GM18511 (cell line): Measurements from ENCODE around the gene RPL12.

ENCODE experiments used
- ATAC-seq: cut with Tn5 transposase; IDR thresholded peaks from one replicate; pipeline ENCODE4 v1.9.1; 2021; ENCODE audit warnings: mild to moderate bottlenecking, moderate library complexity; ENCODE audit not compliant: unreplicated experiment

Gene RPL12

DNA sequence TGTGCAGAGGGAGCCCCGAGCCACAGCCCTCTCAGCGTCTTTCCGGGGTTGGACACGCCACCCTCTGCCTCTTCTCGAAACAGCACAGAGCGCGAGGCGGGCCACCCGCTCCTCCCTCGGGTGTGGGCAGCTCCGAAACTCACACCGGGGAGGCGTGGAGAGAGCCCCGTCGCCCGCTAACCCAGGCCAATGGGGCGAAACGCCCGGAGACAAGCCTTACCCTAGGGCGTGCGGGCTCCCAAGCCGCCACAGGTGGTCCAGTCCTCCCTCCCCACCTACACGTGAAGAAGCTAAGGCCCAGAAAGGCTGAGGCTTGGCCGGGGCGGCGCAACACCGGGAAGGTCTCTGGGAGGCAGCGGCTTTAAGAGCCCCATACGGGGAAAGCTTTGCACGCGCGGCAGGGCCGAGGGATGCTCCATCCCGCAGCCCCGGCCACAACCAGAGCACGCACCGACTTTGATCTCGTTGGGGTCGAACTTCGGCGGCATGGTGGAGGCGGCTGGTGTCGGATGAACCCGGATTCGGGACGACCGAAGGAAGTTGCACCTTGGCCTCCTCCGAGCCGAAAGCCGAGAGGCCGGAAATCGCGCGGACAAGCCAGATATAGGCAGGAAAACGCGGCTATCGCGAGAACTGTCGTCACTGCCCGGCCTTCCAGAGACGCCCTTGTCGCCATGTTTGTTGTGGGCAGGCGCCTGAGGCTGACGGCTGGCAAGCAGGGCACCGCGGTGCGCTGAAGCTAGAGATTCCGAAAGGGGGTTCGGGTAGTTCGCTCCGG is at the start of gene RPL12, which contains the start of gene LRSAM1:
Gene RPL12, minus strand, starts transcription at position 577 of the 778 bp plus-strand sequence. Its CDS starts 89 bp downstream, at position 488.
Gene LRSAM1, plus strand, starts transcription at position 681 of the 778 bp plus-strand sequence. CDS start 3,018 bp downstream, outside the sequence.
- peak; percentile 70 for ATAC-seq

DNA sequence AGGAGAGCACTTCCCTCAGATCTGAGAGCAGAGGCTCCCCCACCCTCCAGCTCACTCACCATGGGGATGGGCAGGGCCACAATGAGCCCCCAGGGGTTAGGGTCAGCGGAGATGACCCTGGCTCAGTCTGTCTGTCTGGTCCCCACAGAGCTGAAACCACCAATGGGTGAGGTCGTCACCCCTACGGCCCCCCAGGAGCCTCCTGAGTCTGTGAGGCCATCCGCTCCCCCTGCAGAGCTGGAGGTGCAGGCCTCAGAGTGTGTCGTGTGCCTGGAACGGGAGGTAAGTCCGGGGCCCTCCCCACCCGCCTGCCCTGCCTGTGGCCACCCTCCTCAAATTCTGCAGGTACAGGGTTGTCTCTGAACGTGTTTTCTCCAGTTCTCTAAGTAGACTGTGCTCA is 49.7 kb upstream of the RPL12 start:
- no peak for ATAC-seq

DNA sequence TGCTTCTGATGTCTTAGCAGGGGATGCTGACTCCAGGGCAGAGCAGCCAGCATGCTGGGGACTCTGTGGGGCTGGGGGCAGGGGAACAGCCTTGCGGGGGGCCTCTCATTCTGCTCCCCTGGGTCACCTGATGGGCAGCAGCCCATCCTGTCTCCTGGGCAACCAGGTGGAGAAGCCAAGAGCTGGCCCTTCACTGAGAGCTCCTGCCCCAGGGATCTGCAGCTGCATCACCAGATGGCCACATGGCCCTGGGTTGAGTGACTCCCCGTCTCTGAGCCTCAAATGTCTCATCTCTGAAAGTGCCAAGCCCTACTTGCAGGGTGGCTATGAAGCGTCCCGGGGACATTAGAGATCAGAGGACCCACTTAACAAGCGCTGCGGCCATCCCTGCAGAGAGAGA is 49.2 kb upstream of the RPL12 start:
- ATAC-seq, result no peak

DNA sequence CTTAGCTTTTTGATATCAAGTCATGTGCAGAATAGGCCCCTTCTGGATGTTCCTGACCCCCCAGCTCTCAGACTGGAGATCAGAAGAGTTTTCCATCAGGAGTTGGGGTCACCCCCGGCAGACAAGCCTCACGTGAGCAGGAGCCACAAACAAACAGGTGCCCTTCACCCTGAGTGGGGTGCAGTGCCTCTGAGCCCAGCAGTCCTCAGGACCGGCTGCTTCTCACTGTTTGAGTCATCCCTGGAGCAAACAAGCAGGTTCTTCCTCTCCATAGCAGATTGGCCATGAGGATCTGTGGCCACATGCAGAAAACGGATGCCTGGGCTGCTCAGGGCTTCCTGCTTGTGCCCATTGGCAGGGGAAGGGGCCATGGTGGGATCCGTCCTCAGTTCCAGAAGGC is 47.1 kb upstream of the RPL12 start:
- ATAC-seq, result no peak

DNA sequence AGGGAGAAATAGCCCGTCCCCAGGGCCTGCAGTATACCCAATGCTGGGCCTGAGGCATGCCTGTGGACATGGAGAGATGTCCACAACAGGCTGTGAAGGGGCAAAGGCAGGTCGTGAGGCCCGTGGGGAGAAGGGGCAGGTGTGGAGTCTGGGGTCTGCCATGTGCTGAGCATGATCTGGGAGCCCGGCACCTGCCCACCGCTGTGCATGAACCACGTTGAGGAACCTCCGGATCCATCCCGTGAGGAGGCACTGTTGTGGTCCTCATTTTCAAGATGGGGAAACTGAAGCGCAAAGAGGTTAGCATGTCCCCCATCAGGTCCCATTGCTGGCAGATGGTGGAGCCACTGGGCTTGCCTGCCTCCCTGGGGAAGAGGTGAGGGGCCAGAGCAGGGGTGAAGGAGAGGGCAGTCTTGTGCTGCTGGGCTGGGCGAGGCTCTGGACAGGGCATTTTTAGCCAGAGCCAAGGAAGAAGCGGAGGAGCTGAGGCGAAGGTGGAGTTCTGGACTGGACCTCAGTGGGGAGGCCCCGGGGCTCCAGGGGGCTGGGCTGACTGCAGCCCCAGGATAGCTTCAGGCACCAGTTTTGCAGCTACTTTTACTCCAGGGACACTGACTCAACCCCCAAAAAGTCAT is 46.6 kb upstream of the RPL12 start:
- ATAC-seq, result no peak

DNA sequence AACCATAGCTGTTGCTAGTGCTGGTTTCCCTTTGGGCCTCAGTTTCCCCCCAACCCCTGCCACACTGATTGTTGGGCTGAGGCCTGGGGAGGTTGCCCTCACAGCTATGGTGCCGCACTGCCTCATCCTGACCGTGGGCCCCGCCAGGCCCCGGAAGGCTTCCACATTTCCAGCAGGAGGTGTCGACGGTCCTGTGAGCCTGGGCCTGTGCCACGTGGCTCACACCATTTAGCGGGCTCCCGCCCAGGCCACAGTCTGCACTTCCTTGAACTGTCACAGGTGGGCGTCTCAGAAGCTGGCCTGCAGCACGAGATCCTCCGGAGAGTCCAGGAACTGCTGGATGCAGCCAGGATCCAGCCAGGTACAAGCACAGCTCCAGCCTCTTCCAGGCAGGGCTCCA is 45.8 kb upstream of the RPL12 start:
- ATAC-seq, result no peak

DNA sequence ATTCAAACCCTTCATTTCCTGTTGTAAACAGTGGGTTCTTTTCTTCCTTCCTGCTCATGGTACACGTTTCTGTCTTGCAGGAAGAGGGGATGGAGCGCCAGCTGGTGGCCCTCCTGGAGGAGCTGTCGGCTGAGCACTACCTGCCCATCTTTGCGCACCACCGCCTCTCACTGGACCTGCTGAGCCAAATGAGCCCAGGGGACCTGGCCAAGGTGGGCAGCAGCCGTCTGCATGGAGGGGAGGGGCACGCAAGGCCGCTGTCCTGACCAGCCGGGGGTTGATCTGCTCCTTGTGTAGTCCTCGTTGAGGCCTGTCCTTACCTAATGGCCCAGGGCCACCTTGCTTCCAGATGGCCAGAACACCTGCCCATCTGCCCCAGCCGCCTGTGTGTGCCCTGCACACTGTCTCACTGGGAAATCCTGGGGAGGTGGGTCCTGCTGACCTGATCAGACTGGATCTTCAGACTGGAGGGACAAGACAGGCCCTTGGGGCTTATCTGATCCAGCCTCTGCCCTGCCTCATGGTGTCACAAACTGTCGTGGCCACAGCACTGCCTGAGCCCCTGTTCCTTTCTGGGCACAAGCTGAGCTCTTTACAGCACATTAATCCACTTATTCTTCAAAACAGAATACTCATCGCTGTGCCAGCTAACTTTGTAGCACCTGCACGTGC is 44.8 kb upstream of the RPL12 start:
- no peak for ATAC-seq

DNA sequence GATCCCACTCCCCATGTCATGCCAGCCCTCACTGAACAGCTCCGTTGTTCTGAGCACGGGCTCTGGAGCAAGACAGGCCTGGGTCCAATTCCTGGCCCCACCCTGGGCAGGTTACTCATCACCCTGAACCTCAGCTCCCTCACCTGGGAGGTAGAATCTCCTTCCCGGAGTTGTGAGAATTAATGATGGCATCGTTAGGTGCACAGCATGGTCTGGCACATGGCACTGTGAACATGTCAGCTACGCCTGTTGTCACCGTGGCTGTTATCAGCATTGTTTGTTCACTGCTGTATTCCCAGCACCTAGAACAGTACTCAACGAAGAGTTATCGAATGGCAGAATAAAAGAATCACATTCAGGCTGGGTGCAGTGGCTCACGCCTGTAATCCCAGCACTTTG is 43.1 kb upstream of the RPL12 start:
- ATAC-seq, result no peak

DNA sequence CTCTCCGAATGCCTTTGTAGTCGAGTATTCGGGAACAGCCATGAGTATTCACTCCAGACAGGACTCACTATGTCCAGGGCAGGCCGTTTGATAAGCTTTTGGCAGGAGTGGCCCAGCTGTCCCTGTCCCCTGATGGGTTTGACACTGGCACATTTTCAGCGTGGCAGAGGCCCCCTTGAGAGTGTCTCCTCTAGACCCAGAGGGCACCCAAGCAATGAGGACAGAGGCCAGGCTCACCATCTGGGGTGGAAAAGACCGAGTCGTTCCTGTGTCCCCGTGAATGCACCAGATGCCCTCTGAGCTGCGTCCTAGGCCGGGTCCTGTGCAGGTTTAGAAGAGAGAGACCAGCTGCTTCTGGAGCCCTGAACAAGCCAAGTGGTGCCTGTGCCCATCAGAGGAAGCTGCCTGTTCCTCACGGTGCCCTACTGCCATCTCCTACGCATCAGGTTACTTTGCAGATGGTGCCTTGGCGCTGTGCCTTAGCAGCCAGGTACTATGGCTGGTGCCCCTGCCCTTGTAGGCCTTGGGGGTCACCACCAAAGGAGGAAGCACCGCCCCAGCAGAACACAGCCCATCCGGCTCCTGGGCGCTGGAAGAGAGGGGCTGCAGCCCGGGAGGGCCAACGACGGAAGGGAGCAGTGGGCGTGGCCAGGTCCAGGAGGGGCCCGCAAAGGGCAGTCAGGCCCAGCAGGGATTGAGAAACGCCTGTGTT is 42.5 kb upstream of the RPL12 start:
- ATAC-seq, result no peak

DNA sequence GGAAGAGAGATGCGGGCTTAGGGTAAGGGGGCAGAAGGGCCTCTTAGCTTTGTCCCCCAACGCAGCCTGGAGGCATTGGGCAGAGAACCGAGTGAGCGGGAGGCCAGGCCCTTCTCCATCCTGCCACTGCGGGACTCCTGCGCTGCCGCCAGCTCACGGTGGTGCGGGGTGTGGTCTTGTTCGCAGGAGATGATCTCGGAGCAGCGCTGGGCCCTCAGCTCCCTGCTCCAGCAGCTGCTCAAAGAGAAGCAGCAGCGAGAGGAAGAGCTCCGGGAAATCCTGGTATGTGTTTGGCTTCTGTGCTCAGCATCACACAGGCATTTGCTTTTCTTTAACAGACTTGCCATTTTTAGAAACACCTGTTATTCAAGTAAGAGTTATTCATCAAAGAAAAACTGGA is 41.4 kb upstream of the RPL12 start:
- ATAC-seq, result no peak

DNA sequence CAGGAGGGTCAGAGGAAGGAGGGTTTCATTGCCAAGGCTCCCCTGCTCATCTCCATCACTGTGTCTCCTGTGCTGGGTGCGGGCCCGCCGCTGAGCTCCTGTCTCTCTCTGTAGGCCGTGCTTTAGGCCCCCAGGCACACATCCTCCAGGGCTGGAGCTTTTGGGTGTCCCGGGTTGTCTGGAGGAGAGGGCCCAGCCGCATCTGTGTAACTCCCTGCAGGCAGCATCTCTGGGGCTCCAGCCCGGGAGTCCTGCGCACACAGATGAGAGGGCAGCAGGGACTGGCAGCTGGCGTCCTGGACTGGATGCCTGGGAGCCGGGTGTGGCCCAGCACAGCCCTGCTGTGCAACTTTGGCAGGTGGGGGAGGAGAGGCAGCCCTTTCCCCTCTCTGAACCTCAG is 40.3 kb upstream of the RPL12 start:
- no peak for ATAC-seq

DNA sequence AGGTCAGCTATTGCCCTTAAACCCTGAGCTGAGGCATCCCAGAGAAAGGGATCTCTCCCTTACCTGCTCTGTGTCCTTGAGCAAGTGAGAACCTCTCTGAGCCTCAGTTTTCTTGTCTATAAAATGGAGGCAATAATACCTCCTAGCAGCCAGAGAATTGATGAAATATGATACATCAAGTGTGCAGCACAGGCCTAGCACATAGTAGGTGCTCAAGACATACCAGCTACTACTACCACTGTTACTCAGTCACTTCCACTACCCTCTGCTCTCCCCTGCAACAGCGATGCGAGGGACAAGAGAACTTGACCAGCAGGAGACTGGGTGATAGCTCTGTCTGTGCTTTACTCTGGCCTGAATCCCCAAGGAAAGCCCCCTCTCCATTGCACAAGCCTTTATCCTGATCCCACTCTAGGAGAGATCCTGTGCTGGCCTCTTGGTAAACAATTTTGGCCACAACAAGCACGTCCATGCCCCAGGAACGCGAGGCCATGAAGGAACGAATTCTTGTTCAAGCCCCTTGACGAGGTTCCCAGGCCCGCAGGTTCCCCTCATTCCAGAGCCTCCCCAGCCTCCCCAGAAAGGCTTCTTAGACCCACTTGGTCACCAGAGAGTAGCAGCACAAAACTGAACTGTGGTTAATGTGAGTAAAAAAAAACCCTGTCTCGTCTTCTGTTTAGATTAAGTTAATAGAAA is 39.5 kb upstream of the RPL12 start:
- no peak for ATAC-seq

DNA sequence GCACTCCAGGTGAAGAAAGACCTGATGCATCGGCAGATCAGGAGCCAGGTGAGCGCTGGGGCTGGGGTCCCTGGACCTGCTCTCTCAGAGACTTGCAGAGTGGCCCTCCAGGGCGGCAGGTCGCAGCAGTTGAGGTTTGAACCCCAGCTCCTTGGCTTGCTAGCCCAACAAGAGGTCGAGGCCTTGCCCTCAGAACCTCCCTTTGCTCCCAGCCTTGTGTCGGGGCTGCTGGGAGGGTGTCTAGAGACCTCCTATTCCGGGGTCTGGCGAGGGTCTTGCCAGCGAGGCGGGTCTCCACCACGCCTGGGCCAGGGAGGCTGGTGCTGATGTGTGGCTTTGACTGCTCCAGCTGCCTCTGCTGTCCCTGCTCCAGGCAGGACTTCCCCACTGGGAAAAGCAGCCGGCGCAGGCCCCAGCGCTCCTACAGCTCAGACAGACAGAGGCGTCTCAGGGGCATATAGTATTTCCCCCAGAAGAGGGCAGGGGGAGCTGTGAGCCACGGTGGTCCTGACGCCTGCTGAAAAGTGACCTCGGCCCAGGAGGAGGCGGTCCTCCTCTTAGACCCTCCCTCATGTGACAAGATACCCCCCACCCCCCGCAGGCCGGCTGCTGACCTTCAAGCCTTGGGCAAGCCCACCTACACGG is 38.4 kb upstream of the RPL12 start:
- ATAC-seq, result no peak

DNA sequence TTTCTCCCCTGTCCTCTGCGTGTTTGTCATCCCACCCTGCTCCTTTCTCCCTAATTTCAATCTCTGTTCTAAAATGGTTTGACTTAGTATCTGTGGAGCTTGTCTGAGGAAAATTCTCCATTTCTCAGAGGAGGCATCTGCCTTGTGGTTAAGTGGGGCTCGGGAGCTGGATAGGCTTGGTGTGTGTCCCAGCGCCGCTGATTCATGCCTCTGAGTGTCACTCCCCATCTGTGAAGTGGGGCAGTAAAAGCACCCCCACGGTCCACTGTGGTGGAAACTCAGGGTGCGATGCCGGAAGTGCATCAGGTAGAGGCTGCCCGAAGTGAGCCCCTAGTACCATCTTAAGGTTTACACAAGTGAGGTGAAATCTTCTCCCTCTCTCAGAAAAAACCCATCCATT is 37.7 kb upstream of the RPL12 start:
- no peak for ATAC-seq

DNA sequence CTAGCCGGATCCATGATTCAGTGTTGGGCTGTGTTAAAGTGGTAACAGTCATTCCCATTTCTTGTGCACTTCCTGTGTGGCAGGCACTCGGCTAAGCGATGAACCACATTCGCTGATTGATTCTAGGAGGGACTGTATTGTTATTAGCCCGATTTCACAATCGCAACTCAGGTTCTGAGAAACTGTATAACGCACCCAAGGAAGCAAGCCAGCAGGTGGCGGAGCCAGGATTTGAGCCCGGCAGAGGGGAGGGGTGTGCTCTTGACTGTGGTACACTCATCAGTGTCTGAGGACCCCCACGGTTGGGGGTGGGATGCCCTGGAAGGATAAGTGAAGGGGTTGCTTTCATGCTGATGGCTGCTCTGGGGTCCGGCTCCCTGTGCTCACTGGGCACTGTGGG is 34.8 kb upstream of the RPL12 start:
- no peak for ATAC-seq

DNA sequence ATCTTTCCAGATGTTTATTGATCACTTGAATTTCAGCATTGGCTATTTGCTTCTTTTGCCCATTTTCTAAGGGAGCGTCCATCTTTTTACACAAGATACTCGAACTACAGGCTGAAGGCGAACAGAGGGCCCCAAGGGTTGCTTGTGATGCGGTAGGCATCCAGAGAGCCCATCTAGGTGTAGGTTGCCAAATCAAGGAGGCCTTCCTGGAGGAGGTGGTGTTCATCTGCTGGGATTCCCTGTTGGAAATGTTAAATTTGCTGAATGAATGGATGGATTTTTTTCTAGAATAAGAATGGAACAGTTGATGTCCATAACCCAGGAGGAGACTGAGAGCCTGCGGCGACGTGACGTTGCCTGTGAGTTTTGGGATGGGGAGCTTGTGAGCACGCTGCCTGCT is 31.5 kb upstream of the RPL12 start:
- ATAC-seq, result no peak

DNA sequence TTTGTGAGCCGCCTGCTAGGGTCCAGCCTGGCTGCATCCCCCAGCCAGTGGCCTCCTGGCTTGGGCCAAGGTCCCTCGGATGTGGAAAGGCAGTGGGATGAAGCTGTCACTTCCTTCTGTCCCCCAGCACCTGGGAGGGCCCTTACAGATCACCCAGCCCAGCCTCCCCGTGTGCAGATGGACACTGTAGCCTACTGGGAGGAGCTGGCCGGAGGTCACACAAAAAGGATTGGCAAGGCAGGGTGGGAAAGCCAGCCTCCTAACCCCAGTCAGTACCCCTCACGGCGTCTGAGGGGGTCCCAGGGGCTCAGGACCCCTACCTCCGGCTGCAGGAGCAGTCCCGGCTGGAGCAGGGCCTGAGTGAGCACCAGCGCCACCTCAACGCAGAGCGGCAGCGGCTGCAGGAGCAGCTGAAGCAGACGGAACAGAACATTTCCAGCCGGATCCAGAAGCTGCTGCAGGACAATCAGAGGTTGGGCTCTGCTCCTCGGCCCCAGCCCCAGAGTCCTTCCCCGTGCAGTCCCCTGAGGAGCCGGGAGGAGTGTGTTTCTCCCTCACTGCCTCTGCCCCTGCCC is 28.4 kb upstream of the RPL12 start:
- ATAC-seq, result no peak

DNA sequence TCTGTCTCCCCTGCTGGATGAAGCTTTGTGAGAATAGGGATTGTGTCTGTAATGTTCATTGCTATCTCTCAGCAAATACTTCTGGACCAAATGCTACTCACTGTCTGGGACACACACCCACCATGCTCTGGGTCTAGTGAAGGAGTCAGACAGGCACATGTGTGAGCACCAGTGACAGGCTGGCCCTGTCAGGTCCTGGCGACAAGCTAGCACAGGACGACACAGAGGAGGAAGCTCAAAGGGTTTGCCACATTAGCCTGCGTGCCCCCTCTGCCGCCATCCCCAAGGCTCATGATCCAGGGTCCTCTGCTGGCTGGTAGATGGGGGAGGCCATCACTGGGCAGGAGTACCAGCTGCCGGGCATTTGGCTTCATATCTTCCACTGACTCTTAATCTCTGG is 23.4 kb upstream of the RPL12 start:
- ATAC-seq, result no peak

DNA sequence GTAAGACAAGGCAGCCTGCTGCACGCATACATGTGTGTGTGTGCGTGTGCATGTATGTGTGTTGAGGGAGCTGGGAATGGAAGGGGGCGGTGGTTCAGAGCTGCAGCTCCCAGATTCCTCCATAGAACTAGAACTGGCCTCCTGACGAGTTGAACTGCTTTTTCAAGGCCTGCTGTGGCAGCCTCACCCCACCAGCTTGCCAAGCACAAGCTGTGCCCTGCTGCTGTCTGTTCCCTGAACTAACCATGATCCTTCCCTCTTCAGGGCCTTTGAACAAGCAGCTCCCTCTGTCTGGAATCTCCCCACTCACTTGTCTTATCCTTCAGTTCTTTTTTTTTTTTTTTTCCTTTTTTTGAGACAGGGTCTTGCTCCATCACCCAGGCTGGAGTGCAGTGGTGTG is 22.7 kb upstream of the RPL12 start:
- ATAC-seq, result no peak

DNA sequence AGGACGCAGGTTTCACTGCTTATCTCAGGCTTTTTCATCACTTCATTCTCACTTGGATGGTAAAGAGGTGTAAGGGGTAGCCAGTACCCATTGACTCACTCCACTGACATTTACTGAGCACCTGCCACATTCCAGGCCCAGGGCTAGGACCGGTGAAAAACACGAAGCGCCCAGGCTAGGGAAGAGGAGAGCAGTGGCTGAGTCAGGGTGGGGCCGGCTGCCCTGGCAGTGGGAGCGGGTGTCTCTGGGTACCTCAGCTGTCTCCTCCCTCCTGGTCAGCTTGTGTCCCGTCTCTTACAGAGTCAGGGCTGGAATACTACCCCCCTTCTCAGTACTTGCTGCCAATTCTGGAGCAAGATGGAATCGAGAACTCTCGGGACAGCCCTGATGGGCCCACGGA is 22.3 kb upstream of the RPL12 start:
- no peak for ATAC-seq
